Femur (tissue), 1 donor: ENCODE data around the gene INSYN1.
A peak's percentile ranks its signal among the peaks of the same experiment; 100 is the strongest.
"Not testable (repeated sequence)": the region's sequence is repeated elsewhere in the genome, so short reads cannot be mapped to it uniquely, and the experiment has no call there.

Source experiments
- DNase-seq: peaks from one replicate; pipeline ENCODE4 v3.0.0-alpha.2; 2017

Gene INSYN1

DNA sequence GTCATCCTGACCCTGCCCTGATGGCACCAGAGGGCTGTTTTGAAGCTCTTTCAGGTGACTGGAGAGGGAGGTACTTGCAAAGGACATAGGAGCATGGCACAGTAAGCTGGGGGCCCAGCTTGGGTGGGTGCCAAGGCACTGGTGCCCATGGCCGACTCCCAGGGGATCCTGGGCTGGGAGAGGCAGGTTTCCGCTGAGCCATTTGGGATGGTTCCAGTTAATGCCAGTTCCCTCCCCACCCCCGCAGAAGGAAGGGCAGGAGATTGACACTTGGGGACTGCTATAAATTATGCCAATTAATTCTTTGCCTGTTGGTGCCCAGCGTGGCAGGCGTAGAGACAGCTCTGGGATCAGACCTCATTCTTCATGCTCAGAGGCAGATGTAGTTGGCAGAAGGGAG lies 42.8 kb downstream of the INSYN1 start:
- no peak for DNase-seq

DNA sequence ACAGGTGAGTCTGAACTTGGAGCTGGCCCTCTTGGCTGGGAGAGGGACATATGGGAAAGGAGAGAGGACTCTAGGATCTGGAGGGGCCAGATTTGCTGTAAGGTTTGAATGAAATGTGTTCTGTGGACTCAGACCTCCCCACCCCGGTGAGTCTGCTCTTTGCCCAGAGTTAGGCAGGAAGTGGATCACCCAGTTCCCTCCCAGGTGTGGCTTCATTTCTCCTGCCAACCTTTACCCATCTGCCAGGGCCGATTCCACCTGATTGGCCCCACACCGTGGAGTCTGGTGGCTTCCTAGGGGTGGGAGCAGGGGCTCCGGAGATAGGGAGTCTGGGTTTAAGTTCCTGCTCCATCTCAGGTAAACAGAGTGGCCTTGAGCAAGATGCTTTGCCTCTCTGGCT lies 43.5 kb downstream of the INSYN1 start:
- DNase-seq: no peak

DNA sequence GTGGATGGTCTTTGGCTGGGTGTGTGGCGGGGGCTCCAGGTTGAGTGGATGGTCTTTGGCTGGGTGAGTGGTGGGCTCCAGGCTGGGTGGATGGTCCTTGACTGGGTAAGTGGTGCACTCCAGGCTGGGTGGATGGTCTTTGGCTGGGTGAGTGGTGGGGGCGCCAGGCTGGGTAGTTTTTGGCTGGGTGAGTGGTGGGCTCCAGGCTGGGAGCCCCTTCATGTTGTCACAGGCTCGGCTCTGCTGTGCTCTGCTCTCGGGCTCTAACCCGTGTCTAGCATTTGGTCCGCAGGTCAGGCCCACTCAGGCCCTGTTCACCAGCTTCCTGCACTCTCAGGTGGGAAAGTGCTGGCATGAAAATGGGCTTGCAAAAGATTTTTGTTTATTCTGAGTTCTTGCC lies 43.9 kb downstream of the INSYN1 start:
- DNase-seq: no peak

DNA sequence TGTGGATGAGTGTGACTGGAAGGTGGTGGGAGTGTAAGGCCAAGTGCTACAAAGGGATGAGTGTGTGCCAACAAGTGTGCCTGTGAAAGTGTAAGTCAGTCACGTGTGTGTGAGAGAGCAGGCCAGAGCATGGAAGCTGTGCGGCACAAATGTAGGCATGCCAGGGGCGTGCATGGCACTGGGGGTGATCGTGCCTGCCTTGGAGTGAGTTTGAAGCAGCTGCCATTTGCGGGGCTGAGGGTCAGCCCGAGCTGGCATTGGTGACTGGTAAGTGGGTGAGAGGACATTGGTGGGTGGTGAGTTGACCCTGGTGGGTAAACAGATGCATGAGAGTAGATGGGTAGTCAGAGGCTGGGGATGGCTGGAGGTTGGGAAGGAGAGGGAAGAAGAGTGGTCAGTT lies 44.5 kb downstream of the INSYN1 start:
- no peak for DNase-seq

DNA sequence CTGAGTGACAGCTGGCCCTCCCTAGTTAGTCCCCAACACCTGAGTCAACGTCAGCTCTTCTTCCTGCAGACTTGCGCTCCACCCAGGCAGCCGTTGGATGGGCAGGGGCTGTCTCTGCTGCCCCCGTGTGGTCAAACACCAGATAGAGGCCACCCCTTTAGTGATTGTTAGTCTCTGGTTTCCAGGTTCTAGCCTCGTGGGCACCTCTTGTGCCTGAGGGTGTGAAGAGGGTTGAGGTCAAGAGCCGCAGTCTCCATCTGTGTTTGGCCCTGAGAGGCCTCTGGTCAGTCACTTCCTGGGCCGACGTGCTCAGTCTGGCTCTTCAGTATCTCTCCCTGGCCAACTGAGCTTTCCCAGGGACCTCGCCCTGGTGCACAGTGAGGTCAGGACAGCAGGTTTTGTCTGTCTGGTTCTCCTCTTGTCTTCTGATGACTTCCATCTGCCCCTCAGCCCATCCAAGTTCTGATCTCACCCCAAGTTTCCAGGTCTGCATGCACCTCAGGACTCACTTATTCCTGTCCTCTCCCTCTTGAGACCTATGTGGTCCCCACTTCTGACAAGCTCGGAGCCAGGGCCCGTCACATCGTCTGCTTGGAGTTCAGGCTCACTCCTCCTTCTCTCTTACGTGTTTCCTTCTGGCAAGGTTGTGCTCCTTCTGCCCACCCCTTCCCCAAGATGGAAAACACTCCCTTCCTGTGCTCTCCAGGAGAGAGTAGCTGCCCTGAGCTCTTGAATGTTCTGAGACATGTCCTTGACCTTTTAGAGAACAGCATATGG lies 48.1 kb downstream of the INSYN1 start:
- peak; percentile 72 for DNase-seq

DNA sequence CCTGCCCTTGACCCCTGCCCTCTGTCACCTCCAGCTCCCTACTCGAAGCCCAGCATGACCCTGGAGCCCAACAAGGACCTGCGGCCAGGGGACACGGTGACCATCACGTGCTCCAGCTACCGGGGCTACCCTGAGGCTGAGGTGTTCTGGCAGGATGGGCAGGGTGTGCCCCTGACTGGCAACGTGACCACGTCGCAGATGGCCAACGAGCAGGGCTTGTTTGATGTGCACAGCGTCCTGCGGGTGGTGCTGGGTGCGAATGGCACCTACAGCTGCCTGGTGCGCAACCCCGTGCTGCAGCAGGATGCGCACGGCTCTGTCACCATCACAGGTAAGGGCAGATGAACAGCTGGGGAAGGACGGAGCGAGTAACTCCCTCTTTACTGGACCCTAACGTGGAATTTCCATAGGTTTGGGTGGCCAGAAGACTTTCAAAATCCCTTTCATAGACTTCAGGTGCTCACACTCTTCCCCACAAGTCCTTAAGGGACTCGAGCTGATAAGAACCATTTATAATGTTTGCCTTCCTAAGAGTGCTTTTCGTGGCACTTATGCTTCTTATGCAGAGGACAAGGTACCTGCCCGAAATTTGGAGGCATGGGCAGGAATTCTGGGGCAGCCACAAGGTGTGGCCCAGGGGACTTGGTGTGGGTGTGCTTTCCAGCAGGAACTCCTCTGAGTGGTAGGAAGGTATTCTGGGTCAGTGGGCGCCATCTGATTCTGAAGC lies 48.8 kb downstream of the INSYN1 start:
- not testable (repeated sequence) for DNase-seq

DNA sequence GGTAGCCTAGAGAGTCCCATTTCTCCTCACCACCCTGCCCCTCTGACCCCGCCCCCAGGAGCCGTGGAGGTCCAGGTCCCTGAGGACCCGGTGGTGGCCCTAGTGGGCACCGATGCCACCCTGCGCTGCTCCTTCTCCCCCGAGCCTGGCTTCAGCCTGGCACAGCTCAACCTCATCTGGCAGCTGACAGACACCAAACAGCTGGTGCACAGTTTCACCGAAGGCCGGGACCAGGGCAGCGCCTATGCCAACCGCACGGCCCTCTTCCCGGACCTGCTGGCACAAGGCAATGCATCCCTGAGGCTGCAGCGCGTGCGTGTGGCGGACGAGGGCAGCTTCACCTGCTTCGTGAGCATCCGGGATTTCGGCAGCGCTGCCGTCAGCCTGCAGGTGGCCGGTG lies 49.5 kb downstream of the INSYN1 start:
- DNase-seq: not testable (repeated sequence)

DNA sequence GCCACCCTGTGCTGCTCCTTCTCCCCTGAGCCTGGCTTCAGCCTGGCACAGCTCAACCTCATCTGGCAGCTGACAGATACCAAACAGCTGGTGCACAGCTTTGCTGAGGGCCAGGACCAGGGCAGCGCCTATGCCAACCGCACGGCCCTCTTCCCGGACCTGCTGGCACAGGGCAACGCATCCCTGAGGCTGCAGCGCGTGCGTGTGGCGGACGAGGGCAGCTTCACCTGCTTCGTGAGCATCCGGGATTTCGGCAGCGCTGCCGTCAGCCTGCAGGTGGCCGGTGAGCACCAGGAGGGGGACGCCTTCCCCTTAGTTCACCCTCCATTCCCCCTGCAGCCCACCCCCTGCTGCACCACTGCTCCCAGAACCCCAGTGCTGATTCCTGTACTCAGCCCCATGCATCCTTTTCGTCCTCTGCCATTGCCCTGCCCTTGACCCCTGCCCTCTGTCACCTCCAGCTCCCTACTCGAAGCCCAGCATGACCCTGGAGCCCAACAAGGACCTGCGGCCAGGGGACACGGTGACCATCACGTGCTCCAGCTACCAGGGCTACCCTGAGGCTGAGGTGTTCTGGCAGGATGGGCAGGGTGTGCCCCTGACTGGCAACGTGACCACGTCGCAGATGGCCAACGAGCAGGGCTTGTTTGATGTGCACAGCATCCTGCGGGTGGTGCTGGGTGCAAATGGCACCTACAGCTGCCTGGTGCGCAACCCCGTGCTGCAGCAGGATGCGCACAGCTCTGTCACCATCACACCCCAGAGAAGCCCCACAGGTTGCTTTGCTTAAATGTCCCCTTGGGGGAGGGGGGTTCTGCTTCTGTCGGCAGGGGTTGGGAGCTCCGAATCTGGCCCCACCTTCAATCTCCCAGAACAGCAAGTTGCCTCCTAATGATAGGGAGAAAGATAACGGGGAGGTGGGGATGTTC lies 50.6 kb downstream of the INSYN1 start:
- DNase-seq: not testable (repeated sequence)

DNA sequence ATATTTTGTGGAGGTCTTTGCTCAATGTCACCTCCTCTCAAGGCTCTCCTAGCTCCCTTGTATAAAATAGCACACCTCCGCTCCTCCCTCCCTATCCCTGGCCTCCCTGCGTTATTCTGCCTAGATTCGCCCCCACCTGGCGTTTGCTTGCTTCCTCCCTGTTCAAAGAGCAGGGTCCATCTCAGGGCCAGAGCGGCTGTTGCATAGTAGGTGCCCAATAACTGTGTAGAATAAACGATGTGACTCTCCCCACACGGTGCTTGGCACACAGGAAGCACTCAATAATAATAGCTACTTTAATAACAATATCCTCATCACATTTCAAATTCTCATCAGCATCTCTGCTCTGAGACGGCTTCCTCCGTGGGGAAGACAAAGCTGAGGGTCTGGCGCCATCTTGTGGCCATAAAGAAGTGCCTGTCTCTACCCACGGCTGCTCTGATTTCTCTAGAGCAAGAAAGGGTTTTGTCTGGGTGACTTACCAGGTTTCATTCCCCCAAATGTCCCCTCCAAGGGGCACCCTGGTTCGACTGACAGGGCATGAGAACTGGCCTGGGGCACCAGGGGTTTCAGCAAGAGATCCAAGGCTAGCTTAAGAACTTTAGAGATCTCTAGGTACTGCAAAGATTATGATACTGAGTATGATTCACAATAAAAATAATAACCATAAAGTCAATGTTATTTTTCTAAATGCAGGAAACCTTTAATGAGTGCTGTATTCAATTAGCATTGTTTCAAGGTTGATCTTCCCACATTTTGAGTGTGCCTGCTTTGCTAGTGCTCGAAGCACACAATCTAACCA lies 52.9 kb downstream of the INSYN1 start:
- DNase-seq: peak; percentile 84

DNA sequence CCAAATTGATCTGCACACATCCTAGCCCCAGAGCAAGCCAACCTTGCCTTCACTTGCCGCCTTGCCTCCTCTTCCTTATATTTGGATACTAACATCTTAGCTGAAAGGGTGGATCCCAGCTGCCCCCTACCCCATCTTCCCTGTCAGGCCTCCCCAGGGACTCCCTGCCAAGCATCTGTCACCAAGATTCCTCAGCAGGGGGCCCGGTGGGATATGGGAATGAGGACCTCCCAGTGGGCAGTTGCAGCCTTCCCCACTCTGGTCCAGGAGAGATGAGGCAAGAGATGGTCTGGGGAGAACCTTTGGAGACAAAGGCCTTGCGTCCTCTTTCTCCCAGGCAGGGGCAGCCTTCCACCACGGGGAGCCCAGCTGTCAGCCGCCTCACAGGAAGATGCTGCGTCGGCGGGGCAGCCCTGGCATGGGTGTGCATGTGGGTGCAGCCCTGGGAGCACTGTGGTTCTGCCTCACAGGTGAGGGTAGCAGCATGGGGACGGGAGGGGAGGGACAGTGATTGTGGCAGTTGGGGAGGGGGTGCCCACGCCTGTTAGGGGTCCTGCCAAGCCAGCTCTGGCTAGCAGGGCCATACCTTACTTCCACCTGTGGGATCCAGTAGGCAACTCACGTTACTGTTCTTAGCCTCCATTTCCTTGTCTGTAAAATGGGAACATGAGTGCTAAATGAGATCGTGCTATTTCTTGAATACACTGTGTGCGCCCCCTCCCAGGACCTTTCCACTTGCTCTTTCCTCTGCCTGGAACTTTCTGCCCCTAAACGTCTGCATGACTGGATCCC lies 53.7 kb downstream of the INSYN1 start:
- DNase-seq: no peak

DNA sequence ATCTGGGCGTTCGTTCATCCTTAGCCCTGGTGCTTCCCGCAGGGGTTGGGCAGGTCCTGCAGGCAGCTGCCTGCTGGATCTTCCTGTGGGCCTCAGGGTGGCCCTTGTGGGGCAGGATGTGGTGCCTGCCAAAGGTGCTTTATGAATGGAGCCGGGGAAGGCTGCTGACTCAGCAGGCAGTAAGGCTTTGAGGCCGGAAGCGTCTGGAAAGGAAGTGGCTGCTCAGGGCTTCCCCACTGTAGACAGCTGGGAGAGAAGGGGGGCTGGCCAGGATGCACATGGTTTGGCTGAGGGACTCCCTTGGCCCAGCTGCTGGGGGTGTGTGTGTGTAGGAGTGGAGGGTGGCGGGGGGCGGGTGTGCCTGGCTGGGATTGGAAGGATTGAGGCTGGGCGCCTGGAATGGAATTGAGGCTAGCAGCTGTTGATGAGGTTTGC lies 56.1 kb downstream of the INSYN1 start:
- DNase-seq: peak; percentile 97

DNA sequence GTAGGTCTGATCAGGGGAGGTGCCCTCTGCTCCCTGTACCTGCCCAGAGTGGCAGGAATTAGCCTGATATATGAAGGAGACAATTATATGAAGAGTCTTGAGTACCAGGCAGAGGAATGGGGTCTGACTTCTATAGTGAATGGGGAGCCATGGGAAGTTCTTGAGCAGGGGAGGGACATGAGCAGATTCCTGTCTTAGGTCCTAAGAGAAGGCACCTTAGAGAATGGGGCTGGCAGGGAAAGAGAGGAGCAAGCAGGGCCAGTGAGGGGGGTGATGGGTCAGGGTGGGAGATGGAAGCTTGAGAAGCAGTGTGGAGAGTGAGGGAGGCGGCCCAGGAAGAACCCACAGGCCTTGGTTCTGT lies 56.5 kb downstream of the INSYN1 start:
- no peak for DNase-seq

DNA sequence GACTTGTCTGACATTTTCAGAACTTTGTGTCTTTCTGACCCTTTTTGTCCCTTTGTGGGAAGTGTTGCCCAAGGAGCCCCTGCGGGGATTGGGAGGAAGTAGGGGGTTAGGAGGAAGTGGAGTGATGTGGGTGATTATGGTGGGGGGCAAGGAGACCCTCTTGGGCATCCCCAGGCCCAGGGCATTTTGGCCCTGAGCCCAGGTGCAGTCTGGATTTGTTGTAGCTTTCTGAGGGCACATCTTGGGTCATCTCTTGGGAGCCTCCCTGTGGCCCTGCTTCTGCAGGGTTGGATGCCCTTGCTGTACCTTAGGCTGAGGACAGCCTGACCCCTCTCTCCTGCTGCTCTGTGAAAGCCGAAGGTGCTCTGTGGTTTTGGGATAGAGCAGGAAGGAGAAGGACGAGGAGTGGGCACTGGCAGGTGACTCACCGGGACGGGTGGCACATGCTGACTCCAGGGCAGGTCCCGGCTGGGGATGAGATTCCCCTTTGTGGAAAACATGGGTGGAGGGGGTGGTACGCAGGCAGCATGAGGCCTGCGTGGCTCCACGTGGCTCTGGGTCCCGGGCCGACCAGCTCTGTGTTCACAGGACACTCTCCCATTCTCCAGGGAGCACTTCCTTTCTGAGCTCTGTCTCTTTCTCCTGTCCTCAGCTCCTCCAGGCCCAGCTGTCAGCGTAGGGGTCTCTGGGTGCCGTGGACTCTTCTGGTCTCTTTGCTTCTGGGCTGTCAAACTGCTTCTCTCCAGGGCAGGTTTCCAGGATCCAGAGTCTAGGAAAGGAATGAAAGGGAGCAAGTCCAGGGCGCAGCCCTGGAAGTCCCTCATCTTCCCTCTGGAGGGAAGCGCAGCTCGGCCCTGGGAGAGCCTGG lies 57.1 kb downstream of the INSYN1 start:
- no peak for DNase-seq

DNA sequence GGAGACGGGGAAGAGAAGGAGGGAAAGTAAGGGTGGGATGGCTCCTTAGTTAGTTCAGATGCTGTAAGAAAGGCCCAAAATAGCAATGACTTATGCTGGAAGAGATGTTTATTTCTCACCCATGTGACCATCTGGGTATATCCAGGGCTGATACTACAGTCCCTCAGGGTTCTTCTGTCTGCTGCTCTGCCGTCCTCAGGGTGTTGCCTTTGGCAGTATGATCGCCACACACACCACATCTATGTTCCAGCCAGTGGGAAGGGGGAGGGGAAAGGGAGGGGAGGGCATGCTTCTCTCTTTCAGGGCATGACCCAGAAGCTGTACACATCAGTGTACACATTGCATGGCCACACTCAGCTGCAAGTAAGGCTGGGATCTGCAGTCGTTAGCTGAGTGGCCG lies 58.7 kb downstream of the INSYN1 start:
- DNase-seq: no peak

DNA sequence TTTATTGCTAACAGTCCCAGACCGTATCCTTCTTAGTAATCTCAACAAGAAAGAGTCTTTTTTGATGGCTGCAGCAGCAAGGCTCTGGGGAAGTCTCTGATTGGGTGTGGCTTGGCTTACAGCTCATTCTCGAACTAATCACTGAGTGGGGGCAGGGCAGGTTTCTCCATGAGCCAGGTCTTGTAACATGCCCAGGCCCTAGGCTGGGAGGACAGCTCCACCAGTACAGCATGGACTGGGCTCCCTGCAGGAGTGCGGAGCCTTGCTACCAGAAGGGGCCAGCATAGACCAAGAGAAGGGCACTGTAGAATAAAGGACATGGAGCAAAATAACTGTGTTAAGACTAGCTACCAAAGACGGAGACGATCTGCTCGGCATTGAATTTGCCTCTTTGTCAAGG lies 61.8 kb downstream of the INSYN1 start:
- DNase-seq: no peak

DNA sequence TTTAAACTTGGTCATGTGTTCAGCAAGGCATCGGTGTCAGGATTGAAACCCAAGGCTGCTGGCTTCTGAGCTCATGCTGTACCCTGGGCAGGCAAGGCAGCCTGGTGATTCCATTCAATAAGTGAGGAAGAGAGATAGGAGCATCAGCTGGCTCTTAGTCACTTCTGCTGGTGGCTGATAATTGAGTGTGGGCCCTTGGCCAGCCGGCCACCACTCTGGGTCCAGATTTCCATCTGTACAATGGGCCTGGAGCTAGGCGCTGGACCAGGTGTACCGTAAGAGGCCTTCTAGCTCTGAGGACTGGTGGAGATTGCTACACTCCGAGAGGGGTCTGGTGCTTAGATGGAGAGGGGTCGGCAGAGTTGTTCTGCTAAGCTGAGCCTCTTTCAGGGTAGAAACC lies 64.7 kb downstream of the INSYN1 start:
- DNase-seq: no peak

DNA sequence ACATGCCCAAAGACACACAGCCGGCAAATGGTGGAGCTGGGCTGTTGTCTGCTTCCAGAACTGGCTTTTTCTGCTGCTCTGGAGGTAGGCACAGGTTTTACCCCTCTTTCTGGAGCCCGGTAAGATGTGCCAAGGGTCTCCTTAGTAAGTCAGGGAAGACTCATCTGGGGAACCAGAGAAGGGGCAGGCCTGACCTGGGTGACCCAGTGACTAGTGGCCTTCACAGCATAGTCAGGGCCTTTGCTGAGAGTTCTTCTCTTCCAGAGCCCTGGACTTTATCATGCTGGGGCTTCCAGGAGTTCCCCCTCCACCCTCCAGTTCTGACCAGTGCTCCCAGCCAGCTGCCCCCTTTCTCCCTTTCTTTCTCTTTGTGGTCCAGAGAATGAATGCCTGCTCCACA lies 65.8 kb downstream of the INSYN1 start:
- DNase-seq: no peak

DNA sequence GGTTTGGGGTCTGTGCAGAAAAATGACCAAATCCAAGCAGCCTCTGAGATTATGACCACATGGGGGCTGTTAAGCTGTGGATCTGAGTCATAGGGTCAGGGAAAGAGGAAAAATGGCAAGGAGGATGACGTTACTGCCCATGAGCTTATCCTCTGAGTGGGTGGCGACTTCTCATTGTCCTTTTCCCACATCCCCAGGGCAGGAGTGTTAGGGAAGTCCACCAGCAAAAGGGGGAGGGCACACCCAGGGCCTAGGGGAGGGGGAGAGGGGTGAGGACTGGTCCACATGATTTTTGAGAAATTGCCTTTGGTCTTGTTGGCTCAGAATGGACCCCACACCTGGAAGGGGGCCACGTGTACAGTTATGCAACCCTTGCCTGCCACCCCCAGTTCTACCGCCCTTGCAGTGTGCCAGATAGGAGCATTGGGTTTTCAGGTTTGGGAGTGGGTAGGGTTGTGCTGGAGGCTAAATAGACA lies 66.3 kb downstream of the INSYN1 start:
- peak; percentile 40 for DNase-seq

DNA sequence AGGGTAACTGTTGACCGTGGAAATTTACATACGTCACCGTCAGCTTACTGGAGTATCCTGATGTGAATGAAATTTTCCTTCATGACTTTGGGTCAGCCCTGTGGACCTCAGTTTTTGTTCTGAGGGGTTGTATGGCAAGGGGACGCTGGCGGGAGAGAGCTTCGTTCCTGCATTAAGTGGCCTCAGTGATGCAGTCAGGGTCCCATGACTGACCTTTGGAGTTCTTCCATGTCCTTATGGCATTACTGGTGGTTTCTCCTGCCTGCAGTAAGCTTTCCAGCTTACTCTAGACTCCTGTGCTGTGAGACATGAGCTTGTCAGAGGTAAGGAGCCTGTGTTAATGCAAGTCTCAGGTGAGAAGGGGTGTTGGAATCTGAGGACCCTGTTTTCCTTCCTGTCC lies 67.2 kb downstream of the INSYN1 start:
- DNase-seq: no peak
